K562 (cell line): ENCODE data around the gene TPX2. TPM values are rescaled to one million over a fixed set of nuclear protein-coding genes. Genes with fewer than 3 reads are reported as not detected.

Source experiments
- ATAC-seq: fragments of 200-7000 bp; cut with Tn5 transposase; 3 replicates; pipeline ENCODE4 v1.9.1; 2020; ENCODE audit warnings: moderate library complexity
- BruUV-seq: library from RNA; stranded (reverse); fragments of 400-500 nt; replicated peaks from 2 replicates; lab custom pipeline; 2021; lab: Mats Ljungman, UMichigan
- CTCF ChIA-PET: fragments of 300-600 bp; formaldehyde crosslinking; extraction: SDS; loops from one replicate; lab custom pipeline; 2021; ENCODE audit warnings: low intra/inter-chr PET ratio; lab: Yijun Ruan, JAX
- POLR2A ChIA-PET: fragments of 300-600, 350-650 bp; sonication (Branson Sonifier 250); formaldehyde crosslinking; extraction: SDS; loops from one replicate; lab custom pipeline; 2021; ENCODE audit warnings: antibody characterized with exemption, inconsistent platforms; lab: Yijun Ruan, JAX
- DNase-seq, 4 experiments: peaks; one replicate each; pipeline versions ENCODE4 v3.0.0 to v3.0.0-alpha.2; 2011 to 2018; ENCODE audit warnings: low spot score in 3 of 4, mixed read lengths in 3 of 4; ENCODE audit errors: extremely low read depth in 1 of 4
- FAIRE-seq: peaks from 2 replicates; lab custom pipeline; 2011; peaks lifted over from hg19 to GRCh38; lab: Jason Lieb, UNC
- H2AFZ ChIP-seq: 2 replicates; pipeline ENCODE4 v1.6.0; 2011; ENCODE audit warnings: low read depth, low read length, control low read depth, inconsistent platforms
- H3K27ac ChIP-seq: fragments of 200-600 bp; 3 replicates; pipeline ENCODE4 v1.8.0; 2011; ENCODE audit warnings: low read depth, mild to moderate bottlenecking, control low read depth, inconsistent platforms, low read length, moderate library complexity, mixed read lengths; ENCODE audit errors: extremely low read depth
- H3K27me3 ChIP-seq, 2 experiments: fragments of 300-600 bp in 1 of 2; 2 replicates in 1 of 2; 3 replicates in 1 of 2; pipeline versions ENCODE4 v1.6.0 to v1.8.0; 2011; ENCODE audit warnings: inconsistent platforms in 2 of 2, low read length in 2 of 2, mild to moderate bottlenecking in 1 of 2, mixed read lengths in 1 of 2, moderate library complexity in 1 of 2; ENCODE audit not compliant: control insufficient read depth in 2 of 2, insufficient read depth in 2 of 2
- H3K36me3 ChIP-seq: fragments of 300-600 bp; 3 replicates; pipeline ENCODE4 v1.8.0; 2011; ENCODE audit warnings: mild to moderate bottlenecking, low read length, inconsistent platforms; ENCODE audit not compliant: control insufficient read depth, insufficient read depth
- H3K4me1 ChIP-seq, 2 experiments: fragments of 200-600 bp in 1 of 2; replicated peaks in 1 of 2; 2 replicates in 1 of 2; 3 replicates in 1 of 2; pipeline versions ENCODE4 v1.5.1 to v1.8.0; 2011; ENCODE audit warnings: inconsistent platforms in 2 of 2, low read length in 2 of 2, mild to moderate bottlenecking in 1 of 2, mixed read lengths in 1 of 2, moderate library complexity in 1 of 2; ENCODE audit not compliant: control insufficient read depth in 2 of 2, insufficient read depth in 2 of 2
- H3K4me2 ChIP-seq: 2 replicates; pipeline ENCODE4 v1.6.1; 2011; ENCODE audit warnings: low read length, control low read depth, inconsistent platforms, mixed read lengths; ENCODE audit not compliant: insufficient read depth
- H3K4me3 ChIP-seq: fragments of 200-600 bp; sonication (generic), shearing (Covaris generic); 2 replicates; pipeline ENCODE4 v1.5.1; 2016; ENCODE audit warnings: control low read depth, inconsistent platforms
- H3K79me2 ChIP-seq: fragments of 200-600 bp; 3 replicates; pipeline ENCODE4 v1.8.0; 2011; ENCODE audit warnings: low read length, inconsistent platforms; ENCODE audit not compliant: control insufficient read depth, insufficient read depth
- H3K9ac ChIP-seq, 2 experiments: 2 replicates each; pipeline versions ENCODE4 v1.6.0 to v1.6.1; 2011; ENCODE audit warnings: low read depth in 2 of 2, low read length in 2 of 2, control low read depth in 1 of 2, inconsistent platforms in 1 of 2, mild to moderate bottlenecking in 1 of 2, mixed read lengths in 1 of 2; ENCODE audit not compliant: insufficient read depth in 1 of 2
- H3K9me1 ChIP-seq: one replicate; pipeline ENCODE4 v1.6.0; 2011; ENCODE audit warnings: inconsistent platforms, mild to moderate bottlenecking, low read length, moderate library complexity; ENCODE audit not compliant: control insufficient read depth, insufficient read depth
- H3K9me3 ChIP-seq: replicated peaks from 2 replicates; pipeline ENCODE4 v1.5.1; 2011; ENCODE audit warnings: low read depth, low read length, inconsistent platforms; ENCODE audit not compliant: control insufficient read depth, insufficient read depth
- H4K20me1 ChIP-seq: replicated peaks from 2 replicates; pipeline ENCODE4 v1.6.1; 2011; ENCODE audit warnings: low read length, inconsistent platforms, mixed read lengths; ENCODE audit not compliant: control insufficient read depth, insufficient read depth
- CCNT2 ChIP-seq: IDR thresholded peaks from 2 replicates; pipeline ENCODE4 v1.6.1; 2011; ENCODE audit warnings: borderline replicate concordance, low read depth, mild to moderate bottlenecking, moderate library complexity, mixed read lengths, low read length; ENCODE audit not compliant: insufficient read length; ENCODE audit errors: extremely low read depth
- CTCFL ChIP-seq: IDR thresholded peaks from 2 replicates; pipeline ENCODE4 v1.6.1; 2011; ENCODE audit warnings: borderline replicate concordance, low read depth, mild to moderate bottlenecking, moderate library complexity, low read length; ENCODE audit not compliant: insufficient read depth, poor library complexity, severe bottlenecking
- DNMT1 ChIP-seq: fragments of 450-650 bp; IDR thresholded peaks from 2 replicates; pipeline ENCODE4 v1.6.1; 2016; ENCODE audit warnings: antibody characterized with exemption, mild to moderate bottlenecking
- MBD2 ChIP-seq: sonication (generic); IDR thresholded peaks from 2 replicates; pipeline ENCODE4 v1.6.1; 2016; ENCODE audit warnings: low read depth, borderline replicate concordance
- NFIX ChIP-seq: fragments of 250-450 bp; sonication (Bioruptor Pico); IDR thresholded peaks from 2 replicates; pipeline ENCODE4 v1.4.0; 2020; ENCODE audit warnings: low read depth, mild to moderate bottlenecking, moderate library complexity
- SMAD2 ChIP-seq: fragments of 150-350 bp; IDR thresholded peaks from 2 replicates; pipeline ENCODE4 v1.6.1; 2014; ENCODE audit warnings: low read depth, mild to moderate bottlenecking, low read length
- TBP ChIP-seq: optimal IDR thresholded peaks from 2 replicates; pipeline ENCODE3; 2011; ENCODE audit warnings: low read depth, low read length, improper control_type of control experiment
- ZEB2 ChIP-seq: fragments of 450-650 bp; IDR thresholded peaks from 2 replicates; pipeline ENCODE4 v1.6.1; 2016
- ZNF507 ChIP-seq: conservative IDR thresholded peaks from 2 replicates; pipeline ENCODE4 v1.6.1; 2017; ENCODE audit warnings: missing genetic modification characterization, missing compliant biosample characterization
- WGBS: fragments of 100-300 bp; shearing (Covaris generic); methylation state at CpG from one replicate; pipeline ENCODE4 v1.1.6; 2016; ENCODE audit warnings: low coverage, mixed read lengths; ENCODE audit not compliant: insufficient coverage; ENCODE audit errors: missing lambda C conversion rate; 5-methylcytosine and 5-hydroxymethylcytosine counted together
- in situ Hi-C: fragments of 300-500 bp; cut with MboI; formaldehyde crosslinking; loops from 4 replicates; pipeline ENCODE4 v1.15.0; 2018; ENCODE audit warnings: inconsistent platforms, mixed read lengths
- intact Hi-C: fragments of 100-400 bp; cut with micrococcal nuclease; formaldehyde crosslinking; loops from 2 replicates; pipeline ENCODE4 v1.14.2; 2022
- polyA plus RNA-seq, 8 experiments: library from polyadenylated mRNA; depleted of rRNA in 4 of 8; stranded (reverse) in 5 of 8; unstranded in 3 of 8; fragments of >200 nt; fragmentation: Nextera tagmentation in 2 of 8; fragmentation: Illumina TruSeq in 1 of 8; extraction: Ambion mirVana in 2 of 8; extraction: Trizol in 1 of 8; gene quantifications; 2 replicates each; pipeline versions ENCODE4 v1.2.1 to v1.2.3, GENCODE V29; 2011 to 2014; ENCODE audit warnings: inconsistent platforms in 1 of 8, missing spikeins in 1 of 8
- total RNA-seq, 7 experiments: library from RNA; depleted of rRNA in 6 of 7; stranded (reverse); fragments of >200 nt in 6 of 7; fragmentation: Illumina TruSeq in 2 of 7; extraction: Trizol in 2 of 7; gene quantifications; 2 replicates each; pipeline versions ENCODE4 v1.2.1 to v1.2.3, GENCODE V29; 2011 to 2021; ENCODE audit warnings: low replicate concordance in 1 of 7
- TF ChIP-seq, protein P1 (sequence below): sonication (generic); formaldehyde crosslinking; IDR thresholded peaks from 2 replicates; pipeline ENCODE4 v1.8.1; 2023; ENCODE audit warnings: mild to moderate bottlenecking, missing genetic modification reagents
- TF ChIP-seq, protein P2 (sequence below): fragments of 250-450 bp; sonication (Bioruptor Pico); IDR thresholded peaks from 2 replicates; pipeline ENCODE4 v1.6.1; 2021; ENCODE audit warnings: mild to moderate bottlenecking

Gene TPX2
- total and polyA plus RNA-seq, 9 of the 15 experiments (the other 6 are each of a cell fraction or from before 2014, with no cell fraction given): 48.0 to 241 (median 133) TPM

- Histone ChIP-seq H3K27ac (no peak overlapping the region), H3K36me3 (peaks cover 86% of the 10 kb centered on the region), H3K9me1 (no peaks in the 10 kb centered on the region), H3K9ac (no peak overlapping the region), H2AFZ (no peak overlapping the region), H3K9me3 (no peaks in the 10 kb centered on the region), H3K4me1 (no peaks in the 10 kb centered on the region), H3K4me3 (no peak overlapping the region), H3K79me2 (peaks cover 47% of the 10 kb centered on the region), H3K27me3 (no peaks in the 10 kb centered on the region), H3K4me2 (no peak overlapping the region), H4K20me1 (no peaks in the 10 kb centered on the region)
- POLR2A ChIA-PET: no interaction called here
- CTCF ChIA-PET: interaction anchor here (0.6 kb wide), 1 partner anchor 31 kb away, joined by 3 read pairs; no protein-coding TSS in a partner anchor
- BruUV-seq: no TSS peak
- intact Hi-C loops: no loop called here
- in situ Hi-C loops: no loop called here
- no peak for FAIRE-seq
- TF ChIP-seq, protein P1, sequence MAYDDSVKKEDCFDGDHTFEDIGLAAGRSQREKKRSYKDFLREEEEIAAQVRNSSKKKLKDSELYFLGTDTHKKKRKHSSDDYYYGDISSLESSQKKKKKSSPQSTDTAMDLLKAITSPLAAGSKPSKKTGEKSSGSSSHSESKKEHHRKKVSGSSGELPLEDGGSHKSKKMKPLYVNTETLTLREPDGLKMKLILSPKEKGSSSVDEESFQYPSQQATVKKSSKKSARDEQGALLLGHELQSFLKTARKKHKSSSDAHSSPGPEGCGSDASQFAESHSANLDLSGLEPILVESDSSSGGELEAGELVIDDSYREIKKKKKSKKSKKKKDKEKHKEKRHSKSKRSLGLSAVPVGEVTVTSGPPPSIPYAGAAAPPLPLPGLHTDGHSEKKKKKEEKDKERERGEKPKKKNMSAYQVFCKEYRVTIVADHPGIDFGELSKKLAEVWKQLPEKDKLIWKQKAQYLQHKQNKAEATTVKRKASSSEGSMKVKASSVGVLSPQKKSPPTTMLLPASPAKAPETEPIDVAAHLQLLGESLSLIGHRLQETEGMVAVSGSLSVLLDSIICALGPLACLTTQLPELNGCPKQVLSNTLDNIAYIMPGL (CRISPR knock-in tag): no peak
- TF ChIP-seq ZEB2 (no peak), DNMT1 (no peak), TBP (no peak), MBD2 (no peak), NFIX (CRISPR knock-in tag) (no peak), ZNF507 (tag) (no peak), SMAD2 (no peak), CTCFL (no peak), CCNT2 (no peak)
- TF ChIP-seq, protein P2, sequence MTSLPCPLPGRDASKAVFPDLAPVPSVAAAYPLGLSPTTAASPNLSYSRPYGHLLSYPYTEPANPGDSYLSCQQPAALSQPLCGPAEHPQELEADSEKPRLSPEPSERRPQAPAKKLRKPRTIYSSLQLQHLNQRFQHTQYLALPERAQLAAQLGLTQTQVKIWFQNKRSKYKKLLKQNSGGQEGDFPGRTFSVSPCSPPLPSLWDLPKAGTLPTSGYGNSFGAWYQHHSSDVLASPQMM (CRISPR knock-in tag): no peak
- 92% methylated on average over 2 of the region's 2 CpGs for WGBS
- DNase-seq: no peak
- ATAC-seq: no peak
Observed at GRCh38 chr20:31764641-31765305, 25.7 kb downstream of the TPX2 start.
